Right lung (tissue), 5 donors: Measurements from ENCODE around the gene LRRC63. TPM values are rescaled to one million over a fixed set of nuclear protein-coding genes. Genes with fewer than 3 reads are reported as not detected.

Experiments used
- DNase-seq, 2 donors: peaks; one replicate each; pipeline ENCODE4 v3.0.0-alpha.2; 2013
- polyA plus RNA-seq, 5 donors: library from polyadenylated mRNA; unstranded; fragments of 120-200 nt; gene quantifications; one replicate each; pipeline versions ENCODE4 v1.2.1 to v1.2.3, GENCODE V29; 2013; ENCODE audit warnings: inconsistent platforms in 1 of 5, low replicate concordance in 1 of 5; ENCODE audit not compliant: insufficient read length in 5 of 5, insufficient read depth in 1 of 5

The LRRC63 gene
- polyA plus RNA-seq, 5 donors: 0.37 to 0.49 (median 0.43) TPM

GRCh38 chr13:46310066-46310465, 98.3 kb downstream of the LRRC63 start:
- DNase-seq: no peak

GRCh38 chr13:46311217-46311616, 99.5 kb downstream of the LRRC63 start:
- DNase-seq: no peak

- DNase-seq: no peak
Observed at GRCh38 chr13:46313024-46313423, 101.3 kb downstream of the LRRC63 start.

GRCh38 chr13:46313432-46314257, 101.9 kb downstream of the LRRC63 start:
- DNase-seq: no peak

GRCh38 chr13:46314587-46314986, 102.9 kb downstream of the LRRC63 start:
- DNase-seq: no peak

- no peak for DNase-seq
Observed at GRCh38 chr13:46315036-46315435, 103.3 kb downstream of the LRRC63 start.

- DNase-seq: no peak
Observed at GRCh38 chr13:46315491-46316075, 103.9 kb downstream of the LRRC63 start.

- DNase-seq: no peak
Observed at GRCh38 chr13:46317120-46317519, 105.4 kb downstream of the LRRC63 start.

GRCh38 chr13:46318986-46319385, 107.3 kb downstream of the LRRC63 start:
- no peak for DNase-seq

- DNase-seq: no peak
Observed at GRCh38 chr13:46320406-46320805, 108.7 kb downstream of the LRRC63 start.

GRCh38 chr13:46320821-46321220, 109.1 kb downstream of the LRRC63 start:
- DNase-seq: no peak

GRCh38 chr13:46321494-46322225, 109.9 kb downstream of the LRRC63 start:
- peak; percentile 23 to 43 for DNase-seq

- DNase-seq: no peak
Observed at GRCh38 chr13:46324976-46325375, 113.2 kb downstream of the LRRC63 start.

Other genes with a start within 250 kb of the LRRC63 start
- 10 to 100 TPM; 44.4 to 73.2 (median 64.5) TPM for gene ZC3H13, start 159.2 kb upstream of the LRRC63 start, polyA plus RNA-seq
- 1 to 10 TPM in 1 of 5 donors, under 1 TPM in 4; 0.06 to 1.8 (median 0.23) TPM for gene CPB2, start 106.9 kb upstream of the LRRC63 start, polyA plus RNA-seq
- 10 to 100 TPM; 14.4 to 23.2 (median 21.0) TPM for gene LCP1, start 29.8 kb upstream of the LRRC63 start, polyA plus RNA-seq
- 1 to 10 TPM; 1.5 to 3.9 (median 2.7) TPM for gene RUBCNL, start 175.3 kb downstream of the LRRC63 start, polyA plus RNA-seq